NCI-H1092 (cell line): ENCODE results near the gene DDO.

Source experiments
- DNase-seq: peaks from one replicate; lab custom pipeline; 2025; lab: John Stamatoyannopoulos, UW

DDO gene

GRCh38 chr6:110419028-110419739 lies 3.8 kb upstream of the DDO start:
- DNase-seq = no peak

DNA sequence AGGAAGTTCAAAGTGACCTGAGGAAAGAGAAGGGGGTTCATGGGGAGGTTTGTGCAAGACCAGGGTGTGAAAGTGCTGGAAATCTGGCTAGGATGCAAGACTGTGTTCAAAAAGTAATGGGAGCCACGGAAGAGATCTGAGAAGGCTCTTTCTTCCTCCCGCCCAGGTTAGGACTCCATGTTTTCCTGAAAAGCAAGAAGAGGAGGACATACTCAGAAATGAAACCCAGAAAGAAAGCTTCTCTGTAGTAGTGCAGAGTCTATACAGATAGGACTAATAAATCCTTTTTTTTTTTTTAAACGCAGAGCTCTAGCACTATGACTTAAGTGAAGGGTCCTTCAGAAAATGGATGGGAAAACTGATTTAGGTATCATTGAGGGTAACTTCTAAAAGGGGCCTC lies 3.2 kb upstream of the DDO start:
- DNase-seq = no peak

GRCh38 chr6:110414669-110415068 lies 706 bp downstream of the DDO start:
- DNase-seq = no peak

DNA sequence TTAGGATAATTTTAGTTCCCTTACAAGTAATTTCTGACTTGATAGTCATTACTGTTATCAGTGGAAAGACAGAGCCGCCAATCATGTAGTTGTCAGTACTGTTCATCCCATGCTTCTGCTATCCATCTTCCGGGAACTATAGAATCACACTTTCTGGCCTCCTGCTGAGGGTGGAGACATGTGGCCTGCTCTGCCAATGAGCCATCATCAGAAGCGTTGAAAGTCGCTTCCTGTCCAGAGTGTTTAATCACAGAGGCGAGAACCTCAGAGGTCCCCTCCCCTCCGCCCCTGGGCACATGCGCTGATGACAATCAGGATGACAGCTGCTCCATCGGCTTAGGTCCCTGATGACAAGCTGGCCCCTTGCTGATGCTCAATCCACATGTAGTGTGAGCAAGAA lies 3.0 kb downstream of the DDO start:
- DNase-seq = no peak

DNA sequence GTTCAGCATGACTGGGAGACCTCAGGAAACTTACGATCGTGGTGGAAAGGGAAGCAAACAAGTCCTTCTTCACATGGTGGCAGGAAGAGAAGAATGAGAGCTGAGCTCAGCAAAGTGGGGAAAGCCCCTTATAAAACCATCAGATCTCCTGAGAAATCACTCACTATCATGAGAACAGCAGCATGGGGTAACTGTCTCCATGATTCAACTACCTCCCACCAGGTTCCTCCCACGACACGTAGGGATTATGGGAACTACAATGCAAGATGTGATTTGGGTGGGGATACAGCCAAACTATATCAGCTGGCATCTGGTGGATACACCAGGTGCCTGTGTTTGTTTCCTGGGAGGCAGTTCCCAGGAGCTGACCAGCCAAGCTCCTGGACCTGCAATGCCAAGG lies 4.9 kb downstream of the DDO start:
- no peak for DNase-seq

GRCh38 chr6:110409794-110410193 lies 5.6 kb downstream of the DDO start:
- no peak for DNase-seq

- DNase-seq = no peak
Measured at GRCh38 chr6:110408901-110409300, 6.5 kb downstream of the DDO start.

DNA sequence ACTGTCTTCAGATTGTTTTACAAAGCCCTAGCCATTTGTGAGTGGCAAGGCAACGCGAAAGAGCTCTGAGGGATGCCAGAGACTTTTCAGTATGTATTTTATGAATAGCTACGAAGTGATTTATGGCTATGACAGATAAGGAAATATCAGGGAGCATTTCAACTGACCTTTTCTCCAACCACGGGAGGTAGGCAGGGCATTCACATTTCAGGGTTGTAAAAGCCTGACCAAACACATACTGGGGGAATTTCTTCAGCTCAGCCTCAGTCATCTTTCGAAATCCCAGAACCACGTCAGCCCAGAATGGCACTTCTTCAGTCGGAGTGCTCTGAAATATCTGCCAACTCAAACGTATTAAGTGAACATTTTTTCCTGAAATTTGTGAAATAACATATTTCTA lies 10.8 kb downstream of the DDO start:
- DNase-seq = no peak

DNA sequence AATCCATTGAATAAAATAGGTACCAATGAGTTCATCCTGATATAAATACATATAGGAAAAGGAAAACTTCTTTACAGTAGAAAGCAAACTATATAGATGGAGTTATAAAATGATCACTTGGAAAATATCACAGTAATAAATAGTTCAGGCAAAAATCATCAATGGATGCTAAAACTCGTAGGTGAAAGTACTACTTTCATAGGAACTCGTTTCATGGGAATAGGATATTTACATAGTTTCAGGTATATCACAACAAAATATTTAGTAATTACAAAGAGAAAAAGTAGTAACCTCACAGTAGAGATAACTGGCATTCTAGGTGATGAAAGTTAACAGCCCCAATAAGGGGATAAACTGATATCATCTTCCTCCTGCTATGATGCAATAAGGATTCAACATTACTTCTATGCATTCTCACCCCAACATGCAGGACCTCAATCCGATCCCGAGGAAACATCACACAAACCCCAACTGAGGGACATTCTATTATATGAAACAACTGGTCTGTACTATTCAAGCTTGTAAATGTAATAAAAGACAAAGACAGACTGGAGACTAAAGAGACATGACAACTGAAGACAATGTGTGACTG lies 13.7 kb downstream of the DDO start:
- no peak for DNase-seq

GRCh38 chr6:110400208-110400607 lies 15.2 kb downstream of the DDO start:
- no peak for DNase-seq

DNA sequence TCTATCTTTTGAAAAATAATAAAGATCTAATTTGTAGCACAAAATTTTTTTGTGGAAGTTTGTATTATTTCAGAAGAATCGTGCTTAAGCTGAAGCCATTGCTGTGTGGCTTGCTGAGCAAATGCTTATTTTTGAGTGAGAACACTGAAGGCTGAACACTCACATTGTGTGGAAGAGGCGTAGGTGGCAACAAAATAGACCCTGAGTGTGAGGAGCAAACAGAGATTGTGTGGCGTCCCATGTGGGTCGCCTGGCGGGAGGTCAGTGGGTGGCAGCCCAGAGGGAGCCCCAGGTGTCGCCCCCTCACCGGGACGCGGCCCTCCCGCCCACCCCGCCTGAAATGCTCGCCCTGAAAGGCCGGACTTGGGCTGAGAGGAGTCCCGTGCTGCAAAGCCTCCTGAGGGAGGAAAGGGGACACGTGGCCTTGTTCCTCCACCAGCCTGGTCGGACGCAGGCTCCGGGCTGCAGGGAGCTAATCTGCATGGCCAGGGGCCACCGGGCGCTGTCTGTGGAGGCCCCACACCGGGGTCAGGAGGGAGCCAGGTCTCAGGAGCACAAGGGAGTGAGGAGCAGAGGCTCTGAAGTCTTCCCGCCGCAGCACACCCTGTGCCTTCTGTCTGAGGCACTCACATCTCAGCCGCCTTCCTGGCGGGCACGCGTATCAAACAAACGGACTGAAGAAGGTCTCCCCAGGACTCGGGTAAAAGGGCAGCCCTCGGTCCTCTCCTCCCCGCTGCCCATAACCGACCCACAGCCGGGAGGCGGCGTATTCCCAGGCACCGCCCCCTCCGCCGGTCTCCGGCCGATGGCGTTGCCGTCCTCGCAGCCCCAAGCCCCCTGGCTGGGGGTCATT lies 15.9 kb downstream of the DDO start:
- no peak for DNase-seq

DNA sequence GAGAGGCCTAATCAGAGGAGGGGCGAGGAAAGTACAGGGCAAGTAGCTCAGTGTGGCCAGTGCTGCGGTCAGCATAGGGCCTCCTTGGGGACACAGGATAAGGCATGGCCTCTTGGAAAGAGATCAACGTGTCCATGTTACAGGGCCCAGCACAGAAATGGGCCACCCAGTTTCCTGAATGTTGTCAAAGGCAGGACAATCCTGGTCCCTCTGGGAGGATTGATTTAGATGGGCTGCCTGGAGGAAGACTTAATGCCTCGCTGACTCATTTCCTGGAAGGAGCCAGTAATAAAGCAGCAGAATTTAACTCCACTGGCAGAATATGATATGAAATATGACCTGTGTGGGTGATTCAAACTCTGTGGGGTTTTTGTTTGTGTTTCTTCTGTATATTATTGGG lies 16.6 kb downstream of the DDO start:
- DNase-seq = no peak

DNA sequence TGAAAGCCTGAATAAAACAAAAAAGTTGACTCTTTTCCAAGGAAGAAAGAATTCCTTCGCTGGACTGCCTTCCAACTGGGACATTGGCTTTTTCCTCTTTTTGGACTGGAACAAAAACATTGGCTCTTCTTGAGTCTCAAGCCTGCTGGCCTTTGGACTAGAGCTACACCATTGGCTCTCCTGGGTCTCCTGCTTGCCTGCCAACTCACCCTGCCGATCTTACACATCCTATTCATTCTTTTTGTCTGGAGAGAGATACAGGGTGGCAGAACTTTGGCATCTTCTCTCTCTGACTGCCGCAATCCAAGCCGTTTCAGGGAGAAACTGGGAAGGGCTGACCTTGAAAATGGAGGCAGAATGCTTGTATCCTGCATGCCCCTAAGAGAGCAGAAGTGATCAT lies 20.2 kb downstream of the DDO start:
- DNase-seq = no peak

DNA sequence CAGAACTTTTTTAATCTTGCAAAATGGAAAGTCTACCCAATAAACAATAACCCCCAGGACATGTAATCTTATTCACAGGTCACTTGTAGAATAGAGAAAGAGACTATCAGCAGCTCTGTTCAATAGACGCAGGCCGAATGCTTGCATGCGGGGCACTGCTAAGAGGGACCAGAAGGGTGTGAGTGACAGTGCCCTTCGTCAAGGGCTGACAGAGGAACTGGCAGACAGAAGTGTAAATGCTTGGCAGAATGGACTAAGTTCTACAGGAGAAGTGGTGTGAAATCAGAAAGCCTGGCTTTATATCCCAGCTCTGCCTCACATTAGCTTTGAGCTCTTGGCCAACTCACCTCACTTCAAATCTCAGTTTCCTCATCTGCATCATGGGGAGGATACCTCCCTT lies 21.0 kb downstream of the DDO start:
- no peak for DNase-seq

- no peak for DNase-seq
Measured at GRCh38 chr6:110392727-110393126, 22.6 kb downstream of the DDO start.

DNA sequence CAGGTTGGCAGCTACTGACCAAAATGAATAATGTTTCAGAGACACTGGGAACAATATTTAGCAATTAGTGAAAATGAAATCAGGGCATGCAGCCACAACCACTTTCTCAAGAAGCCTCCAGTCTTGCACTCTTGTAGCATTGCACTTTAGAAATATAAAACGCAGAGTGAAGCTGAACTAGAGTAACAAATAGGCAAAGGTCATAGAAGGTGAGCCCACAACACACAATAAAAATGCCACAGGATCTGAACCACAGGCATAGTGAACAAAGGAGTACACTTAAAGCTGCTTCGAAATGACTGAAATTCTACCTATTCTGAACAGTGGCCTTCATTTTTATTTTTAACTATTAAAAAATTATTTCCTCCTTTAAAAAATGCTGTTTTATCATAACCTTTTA lies 25.0 kb downstream of the DDO start:
- DNase-seq = no peak

DNA sequence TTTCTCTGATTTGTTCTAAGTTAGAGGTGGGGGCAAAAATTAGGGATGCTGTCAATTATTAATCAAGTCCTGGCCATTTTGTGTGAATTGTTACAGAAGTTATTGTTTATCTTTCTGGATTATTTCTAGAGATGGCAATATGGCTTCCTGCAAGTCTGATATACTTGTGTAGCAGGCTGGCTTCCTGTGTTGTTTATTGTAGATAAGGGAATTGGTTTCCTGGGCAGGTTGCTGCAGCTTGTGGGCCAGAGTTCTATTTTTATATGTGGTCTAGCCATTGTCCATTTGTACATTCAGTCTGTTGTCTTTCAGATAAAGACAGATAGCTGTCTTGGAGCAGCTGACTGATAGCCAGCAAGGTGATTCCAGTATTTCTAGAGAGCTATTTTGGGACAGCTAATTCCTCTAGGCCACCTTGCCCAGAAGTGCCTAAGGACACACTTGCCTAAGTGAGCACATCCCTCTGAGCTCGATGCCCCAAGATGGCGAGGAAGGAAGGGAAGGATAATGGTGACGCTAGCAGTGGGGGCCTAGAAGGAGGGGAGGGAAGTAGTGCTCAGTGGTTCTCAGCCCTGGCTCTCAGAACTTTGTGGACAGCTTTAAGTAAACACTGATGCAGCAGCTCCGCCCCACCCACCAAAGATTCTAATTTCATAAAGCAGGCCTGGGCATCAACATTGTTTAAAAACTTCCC lies 25.5 kb downstream of the DDO start:
- DNase-seq = no peak

DNA sequence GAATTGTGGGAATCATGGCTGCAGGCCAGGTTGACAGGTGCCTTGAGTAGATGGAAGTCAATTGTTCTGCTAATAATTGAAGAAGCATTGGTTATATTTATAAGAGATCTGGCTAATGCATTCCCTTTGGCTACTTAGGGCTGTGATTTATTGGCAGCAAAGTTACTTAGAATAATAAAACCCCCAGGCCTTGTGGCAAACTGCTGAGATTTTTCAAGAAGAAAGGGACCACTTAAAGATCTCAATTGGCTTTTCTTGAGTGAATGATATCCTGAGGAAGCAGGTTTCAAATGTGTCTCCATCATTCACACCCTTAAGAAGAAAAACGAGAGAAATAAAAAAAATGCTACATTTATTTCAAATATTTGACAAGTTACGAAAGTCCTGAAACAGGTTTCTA lies 27.4 kb downstream of the DDO start:
- no peak for DNase-seq

DNA sequence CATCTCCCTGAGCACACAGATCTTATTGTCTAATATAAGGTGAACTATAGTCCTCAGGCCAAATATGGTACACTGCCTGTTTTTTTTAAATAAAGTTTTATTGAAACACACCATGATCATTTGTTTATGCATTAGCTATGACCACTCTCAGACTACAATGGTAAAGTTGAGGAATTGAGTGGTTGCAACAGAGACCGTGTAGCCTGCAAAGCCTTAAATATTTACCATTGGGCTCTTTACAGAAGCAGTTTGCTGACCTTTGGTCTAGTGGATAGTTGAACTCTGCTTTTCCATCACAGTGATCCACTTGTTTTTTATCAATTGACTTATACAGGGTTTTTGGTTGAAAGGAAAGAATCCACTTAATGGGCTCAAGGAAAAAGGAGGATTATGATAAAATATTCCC lies 29.9 kb downstream of the DDO start:
- DNase-seq = no peak

DNA sequence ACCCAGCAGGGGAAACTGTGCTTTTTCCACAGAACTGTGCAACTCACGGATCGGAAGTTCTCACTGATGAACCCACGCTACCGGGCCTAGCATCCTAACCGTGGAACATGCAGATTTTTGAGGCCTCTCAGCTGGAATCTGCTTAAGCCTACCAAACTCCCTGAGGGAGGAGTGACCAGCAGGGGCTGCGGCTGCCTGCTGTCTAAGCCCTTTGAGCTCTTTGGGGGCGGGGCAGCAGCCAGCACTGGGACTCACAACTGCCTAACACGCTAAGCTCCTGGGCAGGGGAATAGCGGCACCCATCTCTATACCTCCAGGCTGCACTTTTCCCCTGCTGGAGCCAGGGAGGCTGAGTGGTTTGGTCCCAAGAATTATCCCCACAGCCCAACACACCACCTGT lies 36.8 kb downstream of the DDO start:
- DNase-seq = no peak

DNA sequence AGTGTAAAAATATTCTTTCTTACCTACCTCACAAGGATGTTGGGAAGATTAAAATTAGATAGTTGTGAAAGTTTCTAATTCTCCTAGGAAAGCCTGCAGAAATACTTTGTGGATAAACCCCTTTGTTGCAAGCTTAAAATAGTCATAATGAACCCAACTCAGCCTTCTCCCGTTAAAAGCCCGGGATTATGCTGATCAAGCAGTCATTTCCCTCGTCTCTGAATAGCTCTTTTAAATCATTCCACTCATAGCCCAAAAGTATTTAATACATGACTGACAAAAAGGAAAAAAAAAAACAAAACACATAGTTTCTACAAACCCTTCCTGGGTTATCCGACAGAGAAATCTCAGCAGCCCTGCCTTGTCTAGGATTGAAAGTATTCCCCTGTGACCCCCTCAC lies 46.3 kb downstream of the DDO start:
- DNase-seq = no peak

DNA sequence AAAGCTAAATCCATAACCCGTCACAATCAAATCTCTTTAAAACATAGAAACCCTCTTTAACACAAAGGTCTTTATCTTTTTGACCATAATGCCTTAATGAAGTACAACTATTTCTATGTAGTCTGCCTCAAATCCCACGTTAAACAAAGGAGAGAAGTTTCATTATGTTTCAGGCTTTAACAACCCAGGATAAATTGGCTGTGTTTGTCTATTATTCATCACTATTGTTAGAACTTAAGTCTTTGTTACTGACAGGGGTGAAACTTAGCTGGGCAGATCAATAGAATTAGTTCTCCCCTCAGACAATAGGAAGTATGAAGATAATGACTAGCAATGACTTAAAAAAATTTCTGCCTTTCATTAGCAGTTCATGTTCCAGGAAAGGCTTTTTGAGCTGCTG lies 47.1 kb downstream of the DDO start:
- no peak for DNase-seq

GRCh38 chr6:110367825-110368224 lies 47.5 kb downstream of the DDO start:
- no peak for DNase-seq
